ENCODE measurements around the gene DHX58. TPM values are rescaled to one million over a fixed set of nuclear protein-coding genes. Genes with fewer than 3 reads are reported as not detected.

The DHX58 gene
- total RNA-seq, 1 experiment from 2014 or later = 0.79 TPM

DNA sequence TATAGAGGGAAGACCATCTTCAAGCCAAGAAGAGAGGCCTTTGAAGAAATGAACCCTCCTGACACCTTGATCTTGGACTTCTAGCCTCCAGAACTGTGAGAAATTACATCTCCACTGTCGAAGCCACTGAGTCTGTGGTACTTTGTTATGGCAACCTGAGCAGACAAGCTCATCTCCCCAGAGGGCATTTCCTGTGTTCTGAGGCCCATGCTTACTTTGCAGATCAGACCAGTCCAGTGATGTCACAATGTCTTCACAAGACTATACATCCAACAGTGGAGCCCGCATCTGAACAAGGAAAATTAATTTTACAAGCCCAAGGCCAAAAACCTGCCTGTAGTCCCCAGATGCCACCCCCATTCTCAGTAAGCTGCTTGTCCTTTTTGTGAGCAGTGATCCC lies 47.3 kb downstream of the DHX58 start:
- H3K9me3 Mint-ChIP-seq (ENCODE audit: unreplicated experiment) = no peaks in the 10 kb centered on the region
- H3K4me3 Mint-ChIP-seq (ENCODE audit: unreplicated experiment) = no peak overlapping the region
- Histone ChIP-seq H3K4me3 (ENCODE audit: low read depth, low read length) (no peak overlapping the region), H3K27me3 (replicated peaks; ENCODE audit: control insufficient read depth, insufficient read depth, low read length) (no peaks in the 10 kb centered on the region), H3K4me1 (peaks cover 10% of the 10 kb centered on the region), H3K9me3 (no peaks in the 10 kb centered on the region), H3K36me3 (ENCODE audit: control insufficient read depth, insufficient read depth, low read length) (no peaks in the 10 kb centered on the region)
- DNase-seq = no peak
- no peaks in the 10 kb centered on the region for H3K27me3 Mint-ChIP-seq (ENCODE audit: insufficient read depth, unreplicated experiment)
- H3K4me1 Mint-ChIP-seq (ENCODE audit: low read depth, unreplicated experiment) = no peaks in the 10 kb centered on the region
- no peaks in the 10 kb centered on the region for H3K36me3 Mint-ChIP-seq (ENCODE audit: insufficient read depth, unreplicated experiment)
- POLR2A ChIA-PET = interaction anchor here (0.5 to 0.7 kb wide), 2 partner anchors 38 to 112 kb away, joined by 3 to 6 read pairs; no protein-coding TSS in a partner anchor
- intact Hi-C loops (cut with micrococcal nuclease; ENCODE audit: unreplicated experiment) = no loop called here
- no peak overlapping the region for H3K27ac Mint-ChIP-seq (ENCODE audit: unreplicated experiment)
- BruUV-seq (replicated peaks) = no TSS peak
- CTCF ChIA-PET = interaction anchor here (0.8 to 1.4 kb wide), 3 partner anchors 9 to 105 kb away, joined by 3 to 9 read pairs (median 4); no protein-coding TSS in a partner anchor
- TF ChIP-seq, protein P1, sequence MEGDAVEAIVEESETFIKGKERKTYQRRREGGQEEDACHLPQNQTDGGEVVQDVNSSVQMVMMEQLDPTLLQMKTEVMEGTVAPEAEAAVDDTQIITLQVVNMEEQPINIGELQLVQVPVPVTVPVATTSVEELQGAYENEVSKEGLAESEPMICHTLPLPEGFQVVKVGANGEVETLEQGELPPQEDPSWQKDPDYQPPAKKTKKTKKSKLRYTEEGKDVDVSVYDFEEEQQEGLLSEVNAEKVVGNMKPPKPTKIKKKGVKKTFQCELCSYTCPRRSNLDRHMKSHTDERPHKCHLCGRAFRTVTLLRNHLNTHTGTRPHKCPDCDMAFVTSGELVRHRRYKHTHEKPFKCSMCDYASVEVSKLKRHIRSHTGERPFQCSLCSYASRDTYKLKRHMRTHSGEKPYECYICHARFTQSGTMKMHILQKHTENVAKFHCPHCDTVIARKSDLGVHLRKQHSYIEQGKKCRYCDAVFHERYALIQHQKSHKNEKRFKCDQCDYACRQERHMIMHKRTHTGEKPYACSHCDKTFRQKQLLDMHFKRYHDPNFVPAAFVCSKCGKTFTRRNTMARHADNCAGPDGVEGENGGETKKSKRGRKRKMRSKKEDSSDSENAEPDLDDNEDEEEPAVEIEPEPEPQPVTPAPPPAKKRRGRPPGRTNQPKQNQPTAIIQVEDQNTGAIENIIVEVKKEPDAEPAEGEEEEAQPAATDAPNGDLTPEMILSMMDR (IDR thresholded peaks at IDR 0.05; ENCODE audit: insufficient read depth in 1 of 2, low read depth in 1 of 2, low read length in 1 of 2, severe bottlenecking in 1 of 2, unreplicated experiment in 1 of 2) = no peak

DNA sequence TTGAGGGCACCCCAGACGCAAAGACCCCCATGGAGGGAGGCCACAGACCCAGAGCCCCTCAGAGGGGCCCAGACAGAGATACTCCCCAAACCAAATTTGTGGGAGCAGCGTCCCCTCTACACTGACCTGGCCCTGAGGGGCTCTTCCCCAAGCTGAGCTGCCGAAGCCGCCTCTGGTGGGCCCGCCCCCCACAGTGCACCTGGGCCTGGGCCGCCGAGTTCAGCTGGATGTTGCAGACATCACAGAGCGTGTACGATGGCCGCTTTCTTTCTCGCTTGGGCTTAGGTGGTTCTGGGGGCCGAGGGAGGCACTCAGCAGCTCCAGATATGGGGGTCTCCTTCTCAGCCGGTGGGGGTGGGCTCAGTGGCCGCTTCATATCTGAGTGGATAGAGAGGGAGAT lies 49.8 kb downstream of the DHX58 start:
- TF ChIP-seq, protein P1 (IDR thresholded peaks at IDR 0.05; ENCODE audit: insufficient read depth in 1 of 2, low read depth in 1 of 2, low read length in 1 of 2, severe bottlenecking in 1 of 2, unreplicated experiment in 1 of 2) = no peak
- no peaks in the 10 kb centered on the region for H3K27me3 ChIP-seq (replicated peaks; ENCODE audit: control insufficient read depth, insufficient read depth, low read length)
- H3K9me3 ChIP-seq = no peaks in the 10 kb centered on the region
- ChIA-PET POLR2A (no interaction called here), CTCF (no interaction called here)
- intact Hi-C loops (cut with micrococcal nuclease; ENCODE audit: unreplicated experiment) = loop anchor here (2.0 kb wide), 1 partner anchor 38 kb away; no protein-coding TSS in a partner anchor
- no peak overlapping the region for H3K27ac Mint-ChIP-seq (ENCODE audit: unreplicated experiment)
- H3K36me3 Mint-ChIP-seq (ENCODE audit: insufficient read depth, unreplicated experiment) = no peaks in the 10 kb centered on the region
- H3K9me3 Mint-ChIP-seq (ENCODE audit: unreplicated experiment) = no peaks in the 10 kb centered on the region
- no peak overlapping the region for H3K4me3 ChIP-seq (ENCODE audit: low read depth, low read length)
- no TSS peak for BruUV-seq (replicated peaks)
- no peak overlapping the region for H3K4me3 Mint-ChIP-seq (ENCODE audit: unreplicated experiment)
- H3K4me1 Mint-ChIP-seq (ENCODE audit: low read depth, unreplicated experiment) = no peaks in the 10 kb centered on the region
- no peaks in the 10 kb centered on the region for H3K27me3 Mint-ChIP-seq (ENCODE audit: insufficient read depth, unreplicated experiment)
- H3K4me1 ChIP-seq = peaks cover 4% of the 10 kb centered on the region
- DNase-seq = no peak
- no peaks in the 10 kb centered on the region for H3K36me3 ChIP-seq (ENCODE audit: control insufficient read depth, insufficient read depth, low read length)

DNA sequence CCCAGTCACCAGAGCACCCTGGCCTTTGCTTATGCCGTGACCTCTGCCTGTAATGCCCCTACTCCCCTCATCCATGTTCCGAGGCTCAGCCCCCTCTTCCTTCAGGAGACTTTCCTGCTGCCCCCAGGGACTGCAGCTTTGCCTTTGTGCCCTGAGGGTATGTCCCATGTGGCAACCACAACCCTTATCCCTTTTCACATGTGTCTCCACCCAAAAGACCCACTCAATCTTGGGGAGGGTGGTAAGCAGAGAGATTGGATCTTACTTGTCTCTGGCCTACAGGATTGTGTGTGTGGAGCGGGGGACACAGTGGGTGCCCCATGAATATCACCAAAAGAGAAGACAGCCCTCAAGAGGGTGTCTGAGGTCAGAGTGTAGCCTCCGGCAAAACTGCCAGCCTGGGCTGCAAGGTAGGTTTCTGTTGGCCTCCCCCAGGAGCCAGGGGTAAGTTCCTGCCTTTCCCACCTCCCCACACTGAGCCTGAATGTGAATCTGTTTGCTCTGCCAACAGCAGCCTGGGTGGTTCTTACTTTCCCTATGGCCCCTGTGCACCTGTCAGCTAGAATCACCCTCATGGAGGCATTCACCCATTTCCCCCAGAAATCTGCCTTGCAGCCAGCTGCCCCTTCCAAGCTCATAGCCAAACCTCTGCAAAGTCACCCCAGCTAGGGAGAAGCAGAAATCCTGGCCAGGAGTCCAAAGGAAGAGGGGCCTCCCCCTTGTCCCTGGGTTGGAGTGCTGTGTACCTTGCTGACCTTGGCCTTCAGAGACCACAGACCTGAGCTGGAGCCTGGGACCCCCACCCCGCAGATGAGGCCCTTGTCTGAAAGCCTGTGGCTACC lies 50.6 kb downstream of the DHX58 start:
- Mint-ChIP-seq H3K4me1 (ENCODE audit: low read depth, unreplicated experiment) (no peaks in the 10 kb centered on the region), H3K9me3 (ENCODE audit: unreplicated experiment) (no peaks in the 10 kb centered on the region), H3K27me3 (ENCODE audit: insufficient read depth, unreplicated experiment) (no peaks in the 10 kb centered on the region), H3K27ac (ENCODE audit: unreplicated experiment) (no peak overlapping the region), H3K4me3 (ENCODE audit: unreplicated experiment) (no peak overlapping the region), H3K36me3 (ENCODE audit: insufficient read depth, unreplicated experiment) (no peaks in the 10 kb centered on the region)
- Histone ChIP-seq H3K27me3 (replicated peaks; ENCODE audit: control insufficient read depth, insufficient read depth, low read length) (no peaks in the 10 kb centered on the region), H3K4me3 (ENCODE audit: low read depth, low read length) (no peak overlapping the region), H3K9me3 (no peaks in the 10 kb centered on the region), H3K4me1 (no peaks in the 10 kb centered on the region), H3K36me3 (ENCODE audit: control insufficient read depth, insufficient read depth, low read length) (no peaks in the 10 kb centered on the region)
- TF ChIP-seq, protein P1 (IDR thresholded peaks at IDR 0.05; ENCODE audit: insufficient read depth in 1 of 2, low read depth in 1 of 2, low read length in 1 of 2, severe bottlenecking in 1 of 2, unreplicated experiment in 1 of 2) = no peak
- BruUV-seq (replicated peaks) = no TSS peak
- intact Hi-C loops (cut with micrococcal nuclease; ENCODE audit: unreplicated experiment) = loop anchor here (2.0 kb wide), 1 partner anchor 37 kb away; no protein-coding TSS in a partner anchor
- ChIA-PET POLR2A (no interaction called here), CTCF (no interaction called here)
- DNase-seq = no peak

Measured in Caco-2 (cell line).